H9 (cell line): ENCODE results near the gene ELMOD3. TPM values are rescaled to one million over a fixed set of nuclear protein-coding genes. Genes with fewer than 3 reads are reported as not detected.

ENCODE experiments used
- DNase-seq: peaks from one replicate; pipeline ENCODE4 v3.0.0-alpha.2; 2017
- H2AFZ ChIP-seq: one replicate; pipeline ENCODE4 v1.6.1; 2013; ENCODE audit warnings: mild to moderate bottlenecking, low read length, control low read depth, moderate library complexity
- H2AK5ac ChIP-seq: 2 replicates; pipeline ENCODE4 v1.6.1; 2013; ENCODE audit warnings: low read length, control low read depth, mixed read lengths; ENCODE audit not compliant: insufficient read length
- H2BK120ac ChIP-seq: one replicate; pipeline ENCODE4 v1.6.1; 2013; ENCODE audit warnings: low read depth, mild to moderate bottlenecking, low read length, control low read depth, inconsistent platforms; ENCODE audit not compliant: poor library complexity, severe bottlenecking
- H2BK12ac ChIP-seq: 2 replicates; pipeline ENCODE4 v1.6.1; 2013; ENCODE audit warnings: low read length, control low read depth, mixed read lengths, low read depth; ENCODE audit not compliant: insufficient read length
- H2BK15ac ChIP-seq: 2 replicates; pipeline ENCODE4 v1.6.1; 2013; ENCODE audit warnings: low read depth, low read length, control low read depth
- H2BK20ac ChIP-seq: one replicate; pipeline ENCODE4 v1.6.1; 2013; ENCODE audit warnings: low read depth, mild to moderate bottlenecking, low read length, control low read depth, inconsistent platforms; ENCODE audit not compliant: poor library complexity, severe bottlenecking
- H2BK5ac ChIP-seq: 2 replicates; pipeline ENCODE4 v1.6.1; 2013; ENCODE audit warnings: low read length, control low read depth, mixed read lengths; ENCODE audit not compliant: insufficient read length
- H3K14ac ChIP-seq: 2 replicates; pipeline ENCODE4 v1.6.1; 2013; ENCODE audit warnings: low read length, control low read depth; ENCODE audit not compliant: insufficient read depth
- H3K18ac ChIP-seq: 2 replicates; pipeline ENCODE4 v1.6.1; 2013; ENCODE audit warnings: low read depth, mild to moderate bottlenecking, mixed read lengths, low read length, control low read depth; ENCODE audit not compliant: insufficient read length
- H3K23ac ChIP-seq: 2 replicates; pipeline ENCODE4 v1.6.1; 2013; ENCODE audit warnings: low read length, control low read depth, mixed read lengths, low read depth; ENCODE audit not compliant: insufficient read length
- H3K23me2 ChIP-seq: 2 replicates; pipeline ENCODE4 v1.6.1; 2013; ENCODE audit warnings: low read depth, mild to moderate bottlenecking, mixed read lengths, low read length, control low read depth; ENCODE audit not compliant: insufficient read length, poor library complexity, severe bottlenecking
- H3K27ac ChIP-seq: 2 replicates; pipeline ENCODE4 v1.5.1; 2013; ENCODE audit warnings: low read length, control low read depth, mixed read lengths, low read depth; ENCODE audit not compliant: insufficient read length
- H3K27me3 ChIP-seq: 2 replicates; pipeline ENCODE4 v1.6.1; 2013; ENCODE audit warnings: low read length, control low read depth, inconsistent platforms; ENCODE audit not compliant: insufficient read depth
- H3K4ac ChIP-seq: 2 replicates; pipeline ENCODE4 v1.6.1; 2013; ENCODE audit warnings: low read depth, mild to moderate bottlenecking, control low read depth, inconsistent platforms, low read length, moderate library complexity
- H3K4me1 ChIP-seq: 2 replicates; pipeline ENCODE4 v1.6.1; 2013; ENCODE audit warnings: low read length, control low read depth, inconsistent platforms; ENCODE audit not compliant: insufficient read depth
- H3K4me2 ChIP-seq: 2 replicates; pipeline ENCODE4 v1.6.1; 2013; ENCODE audit warnings: low read length, control low read depth, mixed read lengths; ENCODE audit not compliant: insufficient read length, insufficient read depth
- H3K56ac ChIP-seq: 2 replicates; pipeline ENCODE4 v1.6.1; 2013; ENCODE audit warnings: low read depth, mild to moderate bottlenecking, mixed read lengths, low read length, control low read depth; ENCODE audit not compliant: insufficient read length
- H3K79me1 ChIP-seq: 2 replicates; pipeline ENCODE4 v1.6.1; 2013; ENCODE audit warnings: low read depth, mild to moderate bottlenecking, moderate library complexity, low read length, control low read depth, inconsistent platforms; ENCODE audit not compliant: insufficient read depth, poor library complexity, severe bottlenecking
- H3K79me2 ChIP-seq: 2 replicates; pipeline ENCODE4 v1.6.1; 2013; ENCODE audit warnings: low read length, control low read depth, inconsistent platforms; ENCODE audit not compliant: insufficient read depth
- H3K9ac ChIP-seq: 2 replicates; pipeline ENCODE4 v1.6.1; 2013; ENCODE audit warnings: low read length, control low read depth, mixed read lengths; ENCODE audit not compliant: insufficient read length; ENCODE audit errors: extremely low read depth
- H3K9me3 ChIP-seq: one replicate; pipeline ENCODE4 v1.6.1; 2013; ENCODE audit warnings: low read depth, low read length, inconsistent platforms; ENCODE audit not compliant: control insufficient read depth
- H3T11ph ChIP-seq: one replicate; pipeline ENCODE4 v1.6.1; 2013; ENCODE audit warnings: mild to moderate bottlenecking, low read length, control low read depth, inconsistent platforms
- H4K20me1 ChIP-seq: one replicate; pipeline ENCODE4 v1.6.1; 2013; ENCODE audit not compliant: control insufficient read depth, insufficient read length, insufficient read depth
- H4K5ac ChIP-seq: 2 replicates; pipeline ENCODE4 v1.6.1; 2013; ENCODE audit warnings: low read depth, mild to moderate bottlenecking, mixed read lengths, low read length, control low read depth; ENCODE audit not compliant: insufficient read length
- H4K8ac ChIP-seq: replicated peaks from 2 replicates; pipeline ENCODE4 v1.6.1; 2013; ENCODE audit warnings: low read length, control low read depth, mixed read lengths, low read depth; ENCODE audit not compliant: insufficient read length
- H4K91ac ChIP-seq: 2 replicates; pipeline ENCODE4 v1.6.1; 2013; ENCODE audit warnings: low read depth, mild to moderate bottlenecking, moderate library complexity, mixed read lengths, low read length, control low read depth; ENCODE audit not compliant: insufficient read length
- H3K27ac Mint-ChIP-seq, 3 experiments: 2 replicates in 2 of 3; 3 replicates in 1 of 3; pipeline ENCODE4 v1.8.0; 2020 to 2021; ENCODE audit warnings: mixed read lengths in 3 of 3, mild to moderate bottlenecking in 1 of 3, moderate library complexity in 1 of 3
- H3K27me3 Mint-ChIP-seq: 2 replicates; pipeline ENCODE4 v1.8.0; 2021; ENCODE audit warnings: low read depth, mild to moderate bottlenecking, moderate library complexity, mixed read lengths
- H3K36me3 Mint-ChIP-seq, 3 experiments: 2 replicates in 2 of 3; 3 replicates in 1 of 3; pipeline ENCODE4 v1.8.0; 2020 to 2021; ENCODE audit warnings: low read depth in 3 of 3, mixed read lengths in 3 of 3; ENCODE audit not compliant: insufficient read depth in 1 of 3
- H3K4me1 Mint-ChIP-seq, 2 experiments: 2 replicates each; pipeline ENCODE4 v1.8.0; 2020; ENCODE audit warnings: mixed read lengths in 2 of 2
- H3K4me3 Mint-ChIP-seq, 2 experiments: 2 replicates in 1 of 2; 3 replicates in 1 of 2; pipeline ENCODE4 v1.8.0; 2020 to 2021; ENCODE audit warnings: mild to moderate bottlenecking in 2 of 2, mixed read lengths in 2 of 2, moderate library complexity in 1 of 2
- H3K9me3 Mint-ChIP-seq, 2 experiments: 2 replicates in 1 of 2; 3 replicates in 1 of 2; pipeline ENCODE4 v1.8.0; 2020; ENCODE audit warnings: mild to moderate bottlenecking in 2 of 2, mixed read lengths in 2 of 2, moderate library complexity in 1 of 2
- CTCF ChIP-seq: fragments of 200-600 bp; sonication (generic); conservative IDR thresholded peaks from 3 replicates; pipeline ENCODE4 v1.8.0; 2021; ENCODE audit warnings: antibody characterized with exemption, mild to moderate bottlenecking
- WGBS: extraction: QIAGEN DNeasy Blood & Tissue Kit; methylation state at CpG from one replicate; pipeline ENCODE4 v1.1.7; 2013; ENCODE audit warnings: missing lambda C conversion rate, low lambda C conversion rate, mixed read lengths; ENCODE audit not compliant: insufficient read length; ENCODE audit errors: extremely low coverage; 5-methylcytosine and 5-hydroxymethylcytosine counted together
- total RNA-seq: library from RNA; stranded (reverse); gene quantifications from 2 replicates; pipeline ENCODE4 v1.2.1, GENCODE V29; 2021

The ELMOD3 gene
- total RNA-seq, 1 experiment from 2014 or later = 7.6 TPM

- Histone ChIP-seq H3K9ac (no peak overlapping the region), H3K79me2 (no peaks in the 10 kb centered on the region), H3K79me1 (no peaks in the 10 kb centered on the region), H3K27me3 (no peaks in the 10 kb centered on the region), H3K4ac (no peak overlapping the region), H2AK5ac (no peak overlapping the region), H3K4me1 (no peaks in the 10 kb centered on the region), H3K27ac (no peak overlapping the region), H2BK5ac (no peak overlapping the region), H4K20me1 (no peaks in the 10 kb centered on the region), H3K18ac (no peak overlapping the region), H3K56ac (no peak overlapping the region), H3K23ac (no peak overlapping the region), H2BK12ac (no peak overlapping the region), H3K4me2 (no peak overlapping the region), H3K14ac (no peak overlapping the region), H4K5ac (no peak overlapping the region), H2AFZ (no peak overlapping the region), H4K91ac (no peak overlapping the region), H4K8ac (no peak overlapping the region), H3K9me3 (no peaks in the 10 kb centered on the region), H3K23me2 (no peaks in the 10 kb centered on the region), H3T11ph (no peak overlapping the region), H2BK20ac (no peak overlapping the region), H2BK120ac (no peak overlapping the region), H2BK15ac (no peak overlapping the region)
- no CpG with 5 or more reads among the region's 11 CpGs for WGBS
- no peak overlapping the region for H3K4me3 Mint-ChIP-seq
- H3K9me3 Mint-ChIP-seq = no peaks in the 10 kb centered on the region
- no peak overlapping the region for H3K27ac Mint-ChIP-seq
- no peak for TF ChIP-seq CTCF
- H3K4me1 Mint-ChIP-seq = peaks cover 0 to 2% of the 10 kb centered on the region in 2 experiments; a peak in 1 of 4 replicates
- H3K36me3 Mint-ChIP-seq = peaks cover 29 to 57% (median 53%) of the 10 kb centered on the region in 3 experiments; a peak in 6 of 7 replicates
- no peaks in the 10 kb centered on the region; the same call in 1 of the 2 replicates for H3K27me3 Mint-ChIP-seq
- DNase-seq = no peak
Measured at GRCh38 chr2:85318222-85319074, 36.1 kb upstream of the ELMOD3 start.
